CD8-positive, alpha-beta memory T cell (primary cell): Measurements from ENCODE around the gene MFN2. TPM values are rescaled to one million over a fixed set of nuclear protein-coding genes. Genes with fewer than 3 reads are reported as not detected.

ENCODE experiments used
- CTCF ChIA-PET: fragments of 350-600 bp; sonication (Branson Sonifier 250); formaldehyde crosslinking; loops from one replicate; lab custom pipeline; 2021; ENCODE audit warnings: antibody characterized with exemption; lab: Charles Lee
- POLR2A ChIA-PET: fragments of 350-600 bp; sonication (Branson Sonifier 250); formaldehyde crosslinking; loops from one replicate; lab custom pipeline; 2021; ENCODE audit warnings: antibody characterized with exemption; lab: Charles Lee
- DNase-seq, 5 donors: peaks; one replicate each; pipeline versions ENCODE4 v3.0.0 to v3.0.0-alpha.2; 2020 to 2022; ENCODE audit warnings: mixed read lengths in 1 of 5
- H3K27ac ChIP-seq: one replicate; pipeline ENCODE4 v1.7.0; 2013; ENCODE audit warnings: low read depth, mild to moderate bottlenecking, low read length, moderate library complexity
- H3K27me3 ChIP-seq: 2 replicates; pipeline ENCODE4 v1.7.0; 2013; ENCODE audit warnings: low read length, mild to moderate bottlenecking; ENCODE audit not compliant: insufficient read depth, poor library complexity, severe bottlenecking
- H3K36me3 ChIP-seq: 2 replicates; pipeline ENCODE4 v1.7.0; 2013; ENCODE audit warnings: mild to moderate bottlenecking, low read length, moderate library complexity; ENCODE audit not compliant: insufficient read depth
- H3K4me1 ChIP-seq: 2 replicates; pipeline ENCODE4 v1.7.0; 2013; ENCODE audit warnings: mild to moderate bottlenecking, low read length, moderate library complexity; ENCODE audit not compliant: insufficient read depth
- H3K4me3 ChIP-seq: 2 replicates; pipeline ENCODE4 v1.7.0; 2013; ENCODE audit warnings: mild to moderate bottlenecking, low read length
- H3K9me3 ChIP-seq: 2 replicates; pipeline ENCODE4 v1.7.0; 2013; ENCODE audit warnings: mild to moderate bottlenecking, low read length
- H3K27ac Mint-ChIP-seq, 8 donors: one replicate each; pipeline ENCODE4 v1.8.0; 2020 to 2021; ENCODE audit warnings: mixed read lengths in 8 of 8, mild to moderate bottlenecking in 6 of 8, inconsistent platforms in 3 of 8, moderate library complexity in 3 of 8
- H3K27me3 Mint-ChIP-seq, 2 donors: one replicate each; pipeline ENCODE4 v1.8.0; 2020 to 2021; ENCODE audit warnings: mixed read lengths in 2 of 2, mild to moderate bottlenecking in 1 of 2, moderate library complexity in 1 of 2
- H3K36me3 Mint-ChIP-seq, 3 donors: one replicate each; pipeline ENCODE4 v1.8.0; 2020 to 2021; ENCODE audit warnings: mixed read lengths in 3 of 3, inconsistent platforms in 1 of 3, mild to moderate bottlenecking in 1 of 3
- H3K4me1 Mint-ChIP-seq, 3 donors: one replicate each; pipeline ENCODE4 v1.8.0; 2020 to 2021; ENCODE audit warnings: mixed read lengths in 3 of 3, inconsistent platforms in 1 of 3, mild to moderate bottlenecking in 1 of 3
- H3K4me3 Mint-ChIP-seq, 7 donors: one replicate each; pipeline ENCODE4 v1.8.0; 2020 to 2021; ENCODE audit warnings: mixed read lengths in 7 of 7, mild to moderate bottlenecking in 6 of 7, moderate library complexity in 4 of 7, inconsistent platforms in 2 of 7
- H3K9me3 Mint-ChIP-seq, 5 donors: one replicate each; pipeline ENCODE4 v1.8.0; 2020 to 2022; ENCODE audit warnings: mixed read lengths in 5 of 5, mild to moderate bottlenecking in 3 of 5, moderate library complexity in 2 of 5, inconsistent platforms in 1 of 5
- polyA plus RNA-seq: library from polyadenylated mRNA; unstranded; fragments of 300-500 nt; fragmentation: Illumina TruSeq; gene quantifications from one replicate; pipeline ENCODE4 v1.2.3, GENCODE V29; 2021
- total RNA-seq, 2 experiments: library from RNA; stranded (reverse); gene quantifications; one replicate each; pipeline ENCODE4 v1.2.3, GENCODE V29; 2021

The MFN2 gene
- total and polyA plus RNA-seq, 3 experiments from 2014 or later, result 40.9 to 97.2 (median 97.1) TPM

DNA sequence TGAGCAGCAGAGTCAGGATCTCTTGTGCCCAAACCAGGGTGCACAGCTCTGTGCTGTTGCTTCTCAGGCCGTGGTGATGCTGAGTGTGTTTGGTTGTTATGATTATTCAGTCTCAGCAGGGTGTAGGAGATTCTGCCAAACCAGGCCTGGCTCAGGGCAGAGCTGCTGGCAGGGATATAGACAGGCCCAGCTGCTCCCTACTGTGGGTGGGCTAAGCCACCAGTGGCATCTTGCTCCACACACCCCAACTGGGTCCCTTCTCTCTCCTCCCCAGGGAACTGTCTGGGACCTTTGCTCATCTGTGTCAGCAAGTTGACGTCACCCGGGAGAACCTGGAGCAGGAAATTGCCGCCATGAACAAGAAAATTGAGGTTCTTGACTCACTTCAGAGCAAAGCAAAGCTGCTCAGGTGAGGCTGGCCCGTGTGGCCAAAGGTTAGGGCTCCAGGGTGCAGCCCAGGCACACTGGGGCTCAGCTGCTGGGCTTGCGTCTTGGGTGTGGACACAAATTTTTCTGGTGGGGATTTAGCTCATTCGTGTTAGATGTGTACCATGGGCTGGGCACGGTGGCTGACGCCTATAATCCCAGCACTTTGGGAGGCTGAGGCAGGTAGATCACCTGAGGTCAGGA is 29.2 kb downstream of the MFN2 start:
- no peak for DNase-seq

GRCh38 chr1:12010746-12011570 is 30.7 kb downstream of the MFN2 start:
- H3K4me3 Mint-ChIP-seq, result no peak overlapping the region
- no peak overlapping the region for H3K27ac ChIP-seq
- H3K4me1 Mint-ChIP-seq, result no peaks in the 10 kb centered on the region
- no peaks in the 10 kb centered on the region for H3K9me3 Mint-ChIP-seq
- CTCF ChIA-PET, result interaction anchor here (0.8 to 0.9 kb wide), 2 partner anchors 9 to 20 kb away, joined by 3 read pairs; no protein-coding TSS in a partner anchor
- POLR2A ChIA-PET, result no interaction called here
- H3K27ac Mint-ChIP-seq, result no peak overlapping the region
- no peaks in the 10 kb centered on the region for H3K27me3 ChIP-seq
- H3K4me3 ChIP-seq, result no peak overlapping the region
- no peak for DNase-seq
- H3K36me3 ChIP-seq, result peaks cover 41% of the 10 kb centered on the region
- no peaks in the 10 kb centered on the region for H3K9me3 ChIP-seq
- peaks cover 4 to 69% (median 5%) of the 10 kb centered on the region in 3 donors for H3K36me3 Mint-ChIP-seq
- no peaks in the 10 kb centered on the region for H3K4me1 ChIP-seq
- H3K27me3 Mint-ChIP-seq, result no peaks in the 10 kb centered on the region

More for the DNA sequence above, 29.2 kb downstream of the MFN2 start:
- no peaks in the 10 kb centered on the region for H3K27me3 ChIP-seq
- H3K36me3 Mint-ChIP-seq, result peaks cover 9 to 84% (median 11%) of the 10 kb centered on the region in 3 donors
- H3K4me1 Mint-ChIP-seq, result no peaks in the 10 kb centered on the region
- H3K9me3 ChIP-seq, result no peaks in the 10 kb centered on the region
- no peak overlapping the region for H3K4me3 Mint-ChIP-seq
- H3K27ac ChIP-seq, result no peak overlapping the region
- CTCF ChIA-PET, result no interaction called here
- H3K9me3 Mint-ChIP-seq, result no peaks in the 10 kb centered on the region
- no peak overlapping the region for H3K27ac Mint-ChIP-seq
- H3K4me3 ChIP-seq, result no peak overlapping the region
- H3K36me3 ChIP-seq, result peaks cover 46% of the 10 kb centered on the region
- no peaks in the 10 kb centered on the region for H3K27me3 Mint-ChIP-seq
- no peaks in the 10 kb centered on the region for H3K4me1 ChIP-seq
- POLR2A ChIA-PET, result no interaction called here

- Histone ChIP-seq H3K4me1 (no peaks in the 10 kb centered on the region), H3K27ac (no peak overlapping the region), H3K4me3 (no peak overlapping the region), H3K36me3 (peaks cover 31% of the 10 kb centered on the region), H3K27me3 (no peaks in the 10 kb centered on the region), H3K9me3 (no peaks in the 10 kb centered on the region)
- H3K36me3 Mint-ChIP-seq, result peaks cover 4 to 58% (median 5%) of the 10 kb centered on the region in 3 donors
- H3K4me1 Mint-ChIP-seq, result no peaks in the 10 kb centered on the region
- DNase-seq, result no peak
- no peak overlapping the region for H3K4me3 Mint-ChIP-seq
- ChIA-PET POLR2A (interaction anchor here (0.9 kb wide), 1 partner anchor 102 kb away, joined by 3 read pairs; no protein-coding TSS in a partner anchor), CTCF (no interaction called here)
- H3K27ac Mint-ChIP-seq, result peak overlapping the region in 2 of 8 donors; percentile 2 to 22
- H3K9me3 Mint-ChIP-seq, result no peaks in the 10 kb centered on the region
- H3K27me3 Mint-ChIP-seq, result no peaks in the 10 kb centered on the region
Measured at GRCh38 chr1:12011998-12012397, 31.8 kb downstream of the MFN2 start.

GRCh38 chr1:12012560-12013316 is 32.5 kb downstream of the MFN2 start:
- Histone ChIP-seq H3K27ac (no peak overlapping the region), H3K4me1 (no peaks in the 10 kb centered on the region), H3K27me3 (no peaks in the 10 kb centered on the region), H3K9me3 (no peaks in the 10 kb centered on the region), H3K36me3 (peaks cover 24% of the 10 kb centered on the region), H3K4me3 (no peak overlapping the region)
- Mint-ChIP-seq H3K4me3 (no peak overlapping the region), H3K27ac (peak overlapping the region in 1 of 8 donors; percentile 34), H3K27me3 (no peaks in the 10 kb centered on the region), H3K36me3 (peaks cover under 1 to 51% (median 1%) of the 10 kb centered on the region in 3 donors), H3K9me3 (no peaks in the 10 kb centered on the region), H3K4me1 (no peaks in the 10 kb centered on the region)
- ChIA-PET POLR2A (no interaction called here), CTCF (no interaction called here)
- no peak for DNase-seq

- H3K27ac ChIP-seq, result peak overlapping the region; percentile 41
- H3K4me1 ChIP-seq, result no peaks in the 10 kb centered on the region
- Mint-ChIP-seq H3K4me1 (peaks cover 3 to 4% (median 4%) of the 10 kb centered on the region in 3 donors), H3K4me3 (no peak overlapping the region), H3K27ac (peak overlapping the region in 4 of 8 donors; percentile 18 to 75 (median 29)), H3K36me3 (peaks cover 0 to 44% (median 0%) of the 10 kb centered on the region in 3 donors), H3K27me3 (no peaks in the 10 kb centered on the region), H3K9me3 (no peaks in the 10 kb centered on the region)
- H3K27me3 ChIP-seq, result no peaks in the 10 kb centered on the region
- CTCF ChIA-PET, result no interaction called here
- peaks cover 22% of the 10 kb centered on the region for H3K36me3 ChIP-seq
- POLR2A ChIA-PET, result no interaction called here
- H3K9me3 ChIP-seq, result no peaks in the 10 kb centered on the region
- no peak overlapping the region for H3K4me3 ChIP-seq
- no peak for DNase-seq
Measured at GRCh38 chr1:12014141-12014991, 34.1 kb downstream of the MFN2 start.

GRCh38 chr1:12015001-12015491 is 34.8 kb downstream of the MFN2 start:
- ChIA-PET CTCF (no interaction called here), POLR2A (no interaction called here)
- Histone ChIP-seq H3K27ac (no peak overlapping the region), H3K9me3 (no peaks in the 10 kb centered on the region), H3K27me3 (no peaks in the 10 kb centered on the region), H3K4me3 (no peak overlapping the region), H3K36me3 (peaks cover 19% of the 10 kb centered on the region), H3K4me1 (peaks cover 3% of the 10 kb centered on the region)
- H3K36me3 Mint-ChIP-seq, result peaks cover 0 to 39% (median 0%) of the 10 kb centered on the region in 3 donors
- no peak for DNase-seq
- H3K27me3 Mint-ChIP-seq, result no peaks in the 10 kb centered on the region
- no peaks in the 10 kb centered on the region for H3K9me3 Mint-ChIP-seq
- peak overlapping the region in 1 of 8 donors; percentile 42 for H3K27ac Mint-ChIP-seq
- H3K4me1 Mint-ChIP-seq, result peaks cover 5 to 9% (median 7%) of the 10 kb centered on the region in 3 donors
- H3K4me3 Mint-ChIP-seq, result no peak overlapping the region

DNA sequence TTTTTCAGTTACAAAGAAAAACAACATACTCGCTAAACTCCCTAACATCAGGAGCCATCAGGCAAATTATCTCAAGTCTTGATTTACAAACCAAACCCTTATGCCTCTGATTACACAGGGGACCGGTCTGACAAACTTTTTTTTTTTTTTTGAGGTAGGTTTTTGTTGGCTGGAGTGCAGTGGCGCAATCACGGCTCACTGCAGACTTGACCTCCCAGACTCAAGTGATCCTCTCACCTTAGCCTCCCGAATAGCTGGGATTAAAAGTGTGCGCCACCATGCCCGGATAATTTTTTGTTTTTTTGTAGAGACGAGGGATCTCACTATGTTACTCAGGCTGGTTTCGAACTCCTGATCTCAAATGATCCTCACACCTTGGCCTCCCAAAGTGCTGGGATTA is 35.3 kb downstream of the MFN2 start:
- no peaks in the 10 kb centered on the region for H3K27me3 ChIP-seq
- H3K36me3 ChIP-seq, result peaks cover 15% of the 10 kb centered on the region
- CTCF ChIA-PET, result no interaction called here
- no peak overlapping the region for H3K4me3 Mint-ChIP-seq
- no peaks in the 10 kb centered on the region for H3K27me3 Mint-ChIP-seq
- DNase-seq, result no peak
- no peak overlapping the region for H3K27ac ChIP-seq
- POLR2A ChIA-PET, result no interaction called here
- no peaks in the 10 kb centered on the region for H3K9me3 Mint-ChIP-seq
- H3K27ac Mint-ChIP-seq, result no peak overlapping the region
- H3K4me1 Mint-ChIP-seq, result peaks cover 8 to 13% (median 12%) of the 10 kb centered on the region in 3 donors
- H3K9me3 ChIP-seq, result no peaks in the 10 kb centered on the region
- H3K4me1 ChIP-seq, result peaks cover 7% of the 10 kb centered on the region
- no peak overlapping the region for H3K4me3 ChIP-seq
- peaks cover 0 to 34% (median 0%) of the 10 kb centered on the region in 3 donors for H3K36me3 Mint-ChIP-seq
